ENCODE data around the gene GULP1.

GRCh38 chr2:188285049-188285448 lies 6.6 kb upstream of the GULP1 start:
- TF ChIP-seq CTCF (IDR thresholded peaks at IDR 0.05) (no peak), POLR2AphosphoS5 (IDR thresholded peaks at IDR 0.05) (no peak), POLR2A (IDR thresholded peaks at IDR 0.05) (no peak)
